GM18505 (cell line): ENCODE measurements around the gene AMPH.
"Not testable (repeated sequence)": the region's sequence is repeated elsewhere in the genome, so short reads cannot be mapped to it uniquely, and the experiment has no call there.

Experiments
- ATAC-seq: cut with Tn5 transposase; IDR thresholded peaks from one replicate; pipeline ENCODE4 v1.9.1; 2021; ENCODE audit not compliant: unreplicated experiment
- POLR2A ChIP-seq: IDR thresholded peaks from 4 replicates; pipeline ENCODE4 v1.6.1; 2011; ENCODE audit warnings: borderline replicate concordance; ENCODE audit not compliant: insufficient read depth, insufficient read length; ENCODE audit errors: extremely low read depth

The AMPH gene

GRCh38 chr7:38367301-38367890 is 263.8 kb downstream of the AMPH start:
- no peak for TF ChIP-seq POLR2A
- ATAC-seq: peak; percentile 54

GRCh38 chr7:38363379-38363778 is 267.8 kb downstream of the AMPH start:
- not testable (repeated sequence) for ATAC-seq

GRCh38 chr7:38362611-38363237 is 268.4 kb downstream of the AMPH start:
- peak; percentile 36 for ATAC-seq
- peak; percentile 30 for TF ChIP-seq POLR2A

- no peak for TF ChIP-seq POLR2A
- no peak for ATAC-seq
These were observed 270.4 kb downstream of the AMPH start for GRCh38 chr7:38360776-38361175.

GRCh38 chr7:38359071-38359601 is 272.0 kb downstream of the AMPH start:
- ATAC-seq: peak; percentile 66

GRCh38 chr7:38358273-38358831 is 272.8 kb downstream of the AMPH start:
- ATAC-seq: not testable (repeated sequence)

- ATAC-seq: not testable (repeated sequence)
These were observed 276.8 kb downstream of the AMPH start for GRCh38 chr7:38354271-38354851.

- not testable (repeated sequence) for ATAC-seq
These were observed 277.7 kb downstream of the AMPH start for GRCh38 chr7:38353431-38353881.

- no peak for ATAC-seq
- no peak for TF ChIP-seq POLR2A
These were observed 279.6 kb downstream of the AMPH start for GRCh38 chr7:38351601-38352000.

GRCh38 chr7:38350777-38351176 is 280.4 kb downstream of the AMPH start:
- not testable (repeated sequence) for ATAC-seq

GRCh38 chr7:38349869-38350583 is 281.1 kb downstream of the AMPH start:
- ATAC-seq: peak; percentile 63
- TF ChIP-seq POLR2A: peak; percentile 21

GRCh38 chr7:38349126-38349795 is 281.9 kb downstream of the AMPH start:
- not testable (repeated sequence) for ATAC-seq

- peak; percentile 43 for ATAC-seq
These were observed 285.6 kb downstream of the AMPH start for GRCh38 chr7:38345299-38346172.

- ATAC-seq: peak; percentile 54
These were observed 286.4 kb downstream of the AMPH start for GRCh38 chr7:38344741-38345140.

- ATAC-seq: not testable (repeated sequence)
These were observed 289.0 kb downstream of the AMPH start for GRCh38 chr7:38342135-38342534.

- ATAC-seq: peak; percentile 40
These were observed 289.9 kb downstream of the AMPH start for GRCh38 chr7:38341172-38341705.
